ENCODE data around the gene BRICD5. TPM values are rescaled to one million over a fixed set of nuclear protein-coding genes. Genes with fewer than 3 reads are reported as not detected.

The BRICD5 gene
- total RNA-seq, 1 donor = 2.4 TPM

GRCh38 chr16:2251296-2252111, 40.8 kb upstream of the BRICD5 start, which contains the start of gene ECI1:
Gene ECI1 (minus strand): TSS chr16:2251587. CDS start chr16:2251566, 21 bp downstream.
- DNase-seq (ENCODE audit: low read depth) = peak; percentile 95
- TF ChIP-seq CTCF (IDR thresholded peaks at IDR 0.05; ENCODE audit: insufficient read depth, low read length) = peak; percentile 65
- H3K4me3 ChIP-seq (ENCODE audit: low read depth, low read length) = peak within 1 kb of the TSS; percentile 67

- no peak for TF ChIP-seq CTCF (IDR thresholded peaks at IDR 0.05; ENCODE audit: insufficient read depth, low read length)
- peak; percentile 55 for DNase-seq (ENCODE audit: low read depth)
- peak overlapping the region; percentile 67 for H3K4me3 ChIP-seq (ENCODE audit: low read depth, low read length)
These were observed 40.1 kb upstream of the BRICD5 start for GRCh38 chr16:2250652-2251295.

GRCh38 chr16:2246301-2246885, 35.7 kb upstream of the BRICD5 start:
- no peak for TF ChIP-seq CTCF (IDR thresholded peaks at IDR 0.05; ENCODE audit: insufficient read depth, low read length)
- no peak for DNase-seq (ENCODE audit: low read depth)
- no peak overlapping the region for H3K4me3 ChIP-seq (ENCODE audit: low read depth, low read length)

- DNase-seq (ENCODE audit: low read depth) = no peak
- no peak for TF ChIP-seq CTCF (IDR thresholded peaks at IDR 0.05; ENCODE audit: insufficient read depth, low read length)
- H3K4me3 ChIP-seq (ENCODE audit: low read depth, low read length) = no peak overlapping the region
These were observed 34.5 kb upstream of the BRICD5 start for GRCh38 chr16:2244926-2245795.

GRCh38 chr16:2244301-2244700, 33.6 kb upstream of the BRICD5 start:
- TF ChIP-seq CTCF (IDR thresholded peaks at IDR 0.05; ENCODE audit: insufficient read depth, low read length) = no peak
- no peak for DNase-seq (ENCODE audit: low read depth)
- no peak overlapping the region for H3K4me3 ChIP-seq (ENCODE audit: low read depth, low read length)

- no peak for DNase-seq (ENCODE audit: low read depth)
These were observed 33.1 kb upstream of the BRICD5 start for GRCh38 chr16:2243781-2244180.

More at GRCh38 chr16:2243781-2244180, 33.1 kb upstream of the BRICD5 start:
- no peak for TF ChIP-seq CTCF (IDR thresholded peaks at IDR 0.05; ENCODE audit: insufficient read depth, low read length)
- no peak overlapping the region for H3K4me3 ChIP-seq (ENCODE audit: low read depth, low read length)
